Activated CD8-positive, alpha-beta T cell treated with anti-CD3 and anti-CD28 coated beads for 36 hours (primary cell): ENCODE measurements around the gene ZBTB11. TPM values are rescaled to one million over a fixed set of nuclear protein-coding genes. Genes with fewer than 3 reads are reported as not detected.

Source experiments
- ATAC-seq: fragments of 200-7000 bp; cut with Tn5 transposase; one replicate; pipeline ENCODE4 v1.10.0; 2021; ENCODE audit warnings: mild to moderate bottlenecking, moderate library complexity
- CTCF ChIA-PET: fragments of 350-600 bp; sonication (Branson Sonifier 250); formaldehyde crosslinking; loops from one replicate; lab custom pipeline; 2021; ENCODE audit warnings: antibody characterized with exemption; lab: Charles Lee
- POLR2A ChIA-PET: fragments of 350-600 bp; sonication (Branson Sonifier 250); formaldehyde crosslinking; loops from one replicate; lab custom pipeline; 2021; ENCODE audit warnings: antibody characterized with exemption; lab: Charles Lee
- DNase-seq: peaks from one replicate; pipeline ENCODE4 v3.0.0-alpha.2; 2020
- H3K27ac Mint-ChIP-seq: one replicate; pipeline ENCODE4 v1.8.0; 2021; ENCODE audit warnings: mild to moderate bottlenecking, mixed read lengths
- H3K27me3 Mint-ChIP-seq: one replicate; pipeline ENCODE4 v1.8.0; 2021; ENCODE audit warnings: mixed read lengths
- H3K36me3 Mint-ChIP-seq: one replicate; pipeline ENCODE4 v1.8.0; 2021; ENCODE audit warnings: low read depth, mixed read lengths
- H3K4me1 Mint-ChIP-seq: one replicate; pipeline ENCODE4 v1.8.0; 2021; ENCODE audit warnings: low read depth, mixed read lengths
- H3K4me3 Mint-ChIP-seq: one replicate; pipeline ENCODE4 v1.8.0; 2021; ENCODE audit warnings: mild to moderate bottlenecking, moderate library complexity, mixed read lengths
- H3K9me3 Mint-ChIP-seq: one replicate; pipeline ENCODE4 v1.8.0; 2021; ENCODE audit warnings: mixed read lengths
- intact Hi-C: fragments of 100-400 bp; cut with micrococcal nuclease; formaldehyde crosslinking; loops from one replicate; pipeline ENCODE4 v1.10.0; 2022
- total RNA-seq, 2 experiments: library from RNA; stranded (reverse); gene quantifications; one replicate each; pipeline ENCODE4 v1.2.3, GENCODE V29; 2021
- TF ChIP-seq, protein P1 (sequence below): fragments of 200-600 bp; IDR thresholded peaks from one replicate; pipeline ENCODE4 v1.8.0; 2022; ENCODE audit warnings: antibody characterized with exemption, mild to moderate bottlenecking

ZBTB11 gene
- total RNA-seq, 2 experiments from 2014 or later = 28.5 to 29.6 TPM

DNA sequence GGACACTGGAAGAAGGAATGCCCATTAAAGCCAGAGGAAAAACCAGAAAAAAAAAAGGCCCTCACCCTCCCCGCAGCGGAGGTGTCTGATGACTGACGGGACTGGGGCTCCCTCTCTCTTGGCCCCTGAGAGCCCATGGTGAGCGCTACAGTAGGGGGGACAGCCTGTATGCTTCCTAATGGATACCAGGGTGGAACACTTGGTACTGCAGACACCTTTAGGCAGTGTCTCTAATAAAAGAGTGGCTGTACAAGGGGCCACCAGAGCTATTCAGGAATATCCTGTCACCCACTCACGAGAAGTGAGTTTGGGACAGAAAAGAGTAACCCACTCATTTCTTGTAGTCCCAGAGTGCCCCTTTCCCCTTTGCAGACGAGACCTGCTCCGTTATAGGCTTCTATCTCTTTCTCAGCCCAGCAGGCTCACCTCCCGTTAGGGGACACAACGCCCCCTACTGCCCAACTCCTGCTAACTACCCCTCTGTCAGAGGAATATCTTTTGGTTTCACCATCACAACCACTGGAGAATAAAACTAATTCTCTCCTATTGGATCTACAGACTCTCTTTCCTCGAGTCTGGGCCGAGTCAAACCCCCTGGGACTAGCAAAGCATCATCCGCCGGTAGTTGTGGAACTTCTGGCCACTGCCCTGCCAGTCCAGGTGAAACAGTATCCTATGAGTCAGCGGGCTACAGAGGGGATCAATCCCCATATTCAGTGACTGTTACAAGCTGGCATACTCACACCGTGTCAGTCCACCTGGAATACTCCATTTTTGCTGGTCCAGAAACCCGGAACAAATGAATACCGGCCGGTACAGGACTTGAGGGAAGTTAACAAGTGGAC lies 40.8 kb downstream of the ZBTB11 start:
- DNase-seq (peak; percentile 89), ATAC-seq (peak; percentile 99)
- Mint-ChIP-seq H3K27ac (no peak overlapping the region), H3K36me3 (no peaks in the 10 kb centered on the region), H3K4me1 (peaks cover 4% of the 10 kb centered on the region), H3K4me3 (no peak overlapping the region), H3K9me3 (no peaks in the 10 kb centered on the region), H3K27me3 (no peaks in the 10 kb centered on the region)
- ChIA-PET POLR2A (no interaction called here), CTCF (interaction anchor here (0.7 to 1.3 kb wide), 3 partner anchors 12 to 62 kb away, joined by 3 to 6 read pairs (median 3); partner anchors contain the start of gene PCNP)
- TF ChIP-seq, protein P1, sequence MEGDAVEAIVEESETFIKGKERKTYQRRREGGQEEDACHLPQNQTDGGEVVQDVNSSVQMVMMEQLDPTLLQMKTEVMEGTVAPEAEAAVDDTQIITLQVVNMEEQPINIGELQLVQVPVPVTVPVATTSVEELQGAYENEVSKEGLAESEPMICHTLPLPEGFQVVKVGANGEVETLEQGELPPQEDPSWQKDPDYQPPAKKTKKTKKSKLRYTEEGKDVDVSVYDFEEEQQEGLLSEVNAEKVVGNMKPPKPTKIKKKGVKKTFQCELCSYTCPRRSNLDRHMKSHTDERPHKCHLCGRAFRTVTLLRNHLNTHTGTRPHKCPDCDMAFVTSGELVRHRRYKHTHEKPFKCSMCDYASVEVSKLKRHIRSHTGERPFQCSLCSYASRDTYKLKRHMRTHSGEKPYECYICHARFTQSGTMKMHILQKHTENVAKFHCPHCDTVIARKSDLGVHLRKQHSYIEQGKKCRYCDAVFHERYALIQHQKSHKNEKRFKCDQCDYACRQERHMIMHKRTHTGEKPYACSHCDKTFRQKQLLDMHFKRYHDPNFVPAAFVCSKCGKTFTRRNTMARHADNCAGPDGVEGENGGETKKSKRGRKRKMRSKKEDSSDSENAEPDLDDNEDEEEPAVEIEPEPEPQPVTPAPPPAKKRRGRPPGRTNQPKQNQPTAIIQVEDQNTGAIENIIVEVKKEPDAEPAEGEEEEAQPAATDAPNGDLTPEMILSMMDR = peak; percentile 52
- intact Hi-C loops = no loop called here

DNA sequence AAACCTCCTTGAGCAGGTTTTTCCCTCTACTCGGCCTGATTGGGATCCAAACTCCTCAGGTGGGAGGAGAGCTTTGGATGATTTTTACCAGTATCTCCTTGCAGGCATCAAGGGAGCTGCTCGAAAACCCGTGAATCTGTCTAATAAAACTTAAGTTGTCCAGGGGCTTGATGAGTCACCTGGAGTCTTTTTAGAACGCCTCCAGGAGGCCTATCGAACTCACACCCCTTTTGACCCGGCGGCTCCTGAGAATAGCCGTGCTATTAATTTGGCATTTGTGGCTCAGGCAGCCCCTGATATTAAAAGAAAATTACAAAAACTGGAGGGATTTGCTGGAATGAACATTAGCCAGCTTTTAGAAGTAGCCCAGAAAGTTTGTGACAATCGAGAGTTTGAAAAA lies 41.6 kb downstream of the ZBTB11 start:
- POLR2A ChIA-PET = no interaction called here

DNA sequence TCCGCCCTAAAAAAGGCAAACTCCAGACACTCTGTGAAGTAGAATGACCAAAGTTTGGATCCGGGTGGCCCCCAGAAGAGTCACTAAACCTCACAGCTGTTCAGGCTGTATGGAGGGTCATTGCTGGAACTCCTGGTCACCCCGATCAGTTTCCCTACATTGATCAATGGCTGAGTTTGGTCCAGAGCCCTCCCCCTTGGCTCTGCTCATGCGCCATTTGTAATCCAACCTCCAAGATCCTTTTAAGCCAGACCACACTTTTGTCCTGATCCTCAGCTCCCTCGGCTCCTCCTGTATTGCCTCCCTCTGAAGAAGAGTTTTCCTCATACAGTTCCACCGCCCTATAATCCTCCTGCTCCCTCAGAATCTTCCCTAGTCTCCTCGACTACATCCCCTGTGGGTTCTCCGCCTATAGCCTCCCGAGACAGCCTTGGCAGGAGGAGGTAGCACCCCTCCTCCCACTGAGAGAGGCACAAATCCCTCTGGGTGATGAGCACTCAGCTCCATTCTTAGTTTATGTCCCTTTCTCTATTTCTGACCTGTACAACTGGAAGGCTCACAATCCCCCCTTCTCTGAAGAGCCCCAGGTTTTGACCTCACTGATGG lies 42.2 kb downstream of the ZBTB11 start:
- Mint-ChIP-seq H3K27me3 (no peaks in the 10 kb centered on the region), H3K27ac (no peak overlapping the region), H3K4me3 (no peak overlapping the region), H3K36me3 (no peaks in the 10 kb centered on the region), H3K9me3 (no peaks in the 10 kb centered on the region), H3K4me1 (peaks cover 4% of the 10 kb centered on the region)
- ChIA-PET CTCF (interaction anchor here (1.0 to 1.3 kb wide), 3 partner anchors 15 to 60 kb away, joined by 3 to 6 read pairs (median 4); partner anchors contain the start of gene PCNP), POLR2A (no interaction called here)
- DNase-seq (no peak), ATAC-seq (no peak)
- intact Hi-C loops = loop anchor here (5.0 kb wide), 1 partner anchor 417 kb away; no protein-coding TSS in a partner anchor
- TF ChIP-seq, protein P1 = no peak

More for the DNA sequence above, 41.6 kb downstream of the ZBTB11 start:
- DNase-seq (no peak), ATAC-seq (no peak)
- H3K4me3 Mint-ChIP-seq = no peak overlapping the region
- H3K36me3 Mint-ChIP-seq = no peaks in the 10 kb centered on the region
- intact Hi-C loops = no loop called here
- TF ChIP-seq, protein P1 = no peak
- H3K9me3 Mint-ChIP-seq = no peaks in the 10 kb centered on the region
- CTCF ChIA-PET = interaction anchor here (1.0 to 1.3 kb wide), 4 partner anchors 11 to 61 kb away, joined by 3 to 6 read pairs (median 4); partner anchors contain the start of gene PCNP
- no peak overlapping the region for H3K27ac Mint-ChIP-seq
- H3K27me3 Mint-ChIP-seq = no peaks in the 10 kb centered on the region
- H3K4me1 Mint-ChIP-seq = peaks cover 4% of the 10 kb centered on the region

DNA sequence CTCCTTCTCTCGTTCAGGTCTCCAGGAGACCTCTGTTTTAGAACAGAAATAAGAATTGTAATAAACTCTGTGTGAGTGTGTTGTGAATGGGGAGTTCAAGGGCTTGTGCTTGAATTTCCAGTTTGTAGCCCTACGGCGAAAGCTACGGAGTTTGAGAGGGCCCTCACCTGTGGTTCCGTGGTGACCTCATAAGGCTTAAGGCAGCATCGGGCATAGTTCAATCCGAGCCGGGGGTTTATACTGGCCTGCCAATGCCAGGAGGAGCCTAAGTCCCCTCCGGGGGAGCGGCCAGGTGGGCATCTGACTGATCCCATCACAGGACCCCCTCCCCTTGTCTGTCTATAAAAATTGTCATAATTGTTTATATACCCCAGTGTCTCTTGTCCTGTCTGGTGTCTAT lies 43.7 kb downstream of the ZBTB11 start:
- DNase-seq (no peak), ATAC-seq (no peak)
- intact Hi-C loops = loop anchor here (5.0 kb wide), 1 partner anchor 416 kb away; no protein-coding TSS in a partner anchor
- TF ChIP-seq, protein P1 = no peak
- Mint-ChIP-seq H3K9me3 (no peaks in the 10 kb centered on the region), H3K4me1 (peaks cover 6% of the 10 kb centered on the region), H3K27ac (no peak overlapping the region), H3K36me3 (no peaks in the 10 kb centered on the region), H3K27me3 (no peaks in the 10 kb centered on the region), H3K4me3 (no peak overlapping the region)
- CTCF ChIA-PET = no interaction called here
- POLR2A ChIA-PET = no interaction called here
